Ishikawa (cell line): ENCODE results near the gene CDCP2.

ENCODE experiments used
- CEBPB ChIP-seq: IDR thresholded peaks from 2 replicates; pipeline ENCODE4 v1.6.1; 2012
- CREB1 ChIP-seq: IDR thresholded peaks from 2 replicates; pipeline ENCODE4 v1.6.1; 2012; ENCODE audit warnings: low read depth
- EGR1 ChIP-seq: IDR thresholded peaks from 2 replicates; pipeline ENCODE4 v1.6.1; 2012
- EP300 ChIP-seq: IDR thresholded peaks from 2 replicates; pipeline ENCODE4 v1.6.1; 2012; ENCODE audit warnings: borderline replicate concordance
- FOXM1 ChIP-seq: IDR thresholded peaks from 2 replicates; pipeline ENCODE4 v1.6.1; 2012; ENCODE audit warnings: low read depth, borderline replicate concordance
- NFIC ChIP-seq: IDR thresholded peaks from 2 replicates; pipeline ENCODE4 v1.6.1; 2012
- RAD21 ChIP-seq: IDR thresholded peaks from 2 replicates; pipeline ENCODE4 v1.6.1; 2012; ENCODE audit warnings: low read depth
- TAF1 ChIP-seq: IDR thresholded peaks from 2 replicates; pipeline ENCODE4 v1.6.1; 2012; ENCODE audit warnings: low read depth, mild to moderate bottlenecking
- TCF12 ChIP-seq: IDR thresholded peaks from 2 replicates; pipeline ENCODE4 v1.6.1; 2012; ENCODE audit warnings: low read depth
- YY1 ChIP-seq: IDR thresholded peaks from 2 replicates; pipeline ENCODE4 v1.6.1; 2012; ENCODE audit warnings: low read depth
- ZBTB7A ChIP-seq: IDR thresholded peaks from 2 replicates; pipeline ENCODE4 v1.6.1; 2012; ENCODE audit warnings: low read depth
- TF ChIP-seq, protein P1 (sequence below): IDR thresholded peaks from 2 replicates; pipeline ENCODE4 v1.6.1; 2012; ENCODE audit warnings: low read depth, mild to moderate bottlenecking
- TF ChIP-seq, protein P2 (sequence below): IDR thresholded peaks from 2 replicates; pipeline ENCODE4 v1.6.1; 2012

DNA sequence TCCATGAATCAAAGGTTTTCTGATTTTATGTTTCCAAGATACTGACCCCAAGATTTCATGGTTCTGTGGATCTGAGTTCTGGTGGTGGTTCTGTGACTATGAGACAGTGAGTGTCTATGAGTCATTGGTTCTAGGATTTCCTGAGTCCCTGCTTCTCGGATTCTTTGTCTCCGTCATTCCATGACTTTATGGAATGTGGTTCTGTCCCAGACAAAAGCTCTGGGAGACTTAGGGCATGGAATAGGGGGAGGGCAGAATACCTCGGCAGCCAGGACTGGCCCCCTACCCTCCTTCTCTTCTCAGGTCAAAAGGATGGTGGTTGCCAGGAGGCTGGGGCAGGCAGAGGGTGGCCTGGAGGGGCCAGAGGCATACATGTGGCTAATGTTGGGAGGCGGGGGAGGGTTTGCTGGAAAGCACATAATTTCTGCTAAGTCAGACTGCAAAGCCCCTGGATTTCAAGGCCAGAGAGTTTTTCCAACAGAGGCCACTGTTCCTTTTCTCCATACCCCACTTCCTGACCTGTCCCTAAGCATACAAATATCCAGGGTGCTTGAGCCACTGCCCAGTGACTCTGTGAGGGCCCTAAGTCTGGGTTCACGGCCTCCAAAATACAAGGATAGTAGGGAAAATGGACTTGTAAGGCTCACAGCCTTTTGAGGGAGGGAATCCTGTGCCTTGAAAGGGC is 17.2 kb downstream of the CDCP2 start:
- no peak for TF ChIP-seq EP300
- TF ChIP-seq RAD21, result no peak
- TF ChIP-seq CEBPB, result no peak
- TF ChIP-seq TCF12, result no peak
- TF ChIP-seq, protein P1, sequence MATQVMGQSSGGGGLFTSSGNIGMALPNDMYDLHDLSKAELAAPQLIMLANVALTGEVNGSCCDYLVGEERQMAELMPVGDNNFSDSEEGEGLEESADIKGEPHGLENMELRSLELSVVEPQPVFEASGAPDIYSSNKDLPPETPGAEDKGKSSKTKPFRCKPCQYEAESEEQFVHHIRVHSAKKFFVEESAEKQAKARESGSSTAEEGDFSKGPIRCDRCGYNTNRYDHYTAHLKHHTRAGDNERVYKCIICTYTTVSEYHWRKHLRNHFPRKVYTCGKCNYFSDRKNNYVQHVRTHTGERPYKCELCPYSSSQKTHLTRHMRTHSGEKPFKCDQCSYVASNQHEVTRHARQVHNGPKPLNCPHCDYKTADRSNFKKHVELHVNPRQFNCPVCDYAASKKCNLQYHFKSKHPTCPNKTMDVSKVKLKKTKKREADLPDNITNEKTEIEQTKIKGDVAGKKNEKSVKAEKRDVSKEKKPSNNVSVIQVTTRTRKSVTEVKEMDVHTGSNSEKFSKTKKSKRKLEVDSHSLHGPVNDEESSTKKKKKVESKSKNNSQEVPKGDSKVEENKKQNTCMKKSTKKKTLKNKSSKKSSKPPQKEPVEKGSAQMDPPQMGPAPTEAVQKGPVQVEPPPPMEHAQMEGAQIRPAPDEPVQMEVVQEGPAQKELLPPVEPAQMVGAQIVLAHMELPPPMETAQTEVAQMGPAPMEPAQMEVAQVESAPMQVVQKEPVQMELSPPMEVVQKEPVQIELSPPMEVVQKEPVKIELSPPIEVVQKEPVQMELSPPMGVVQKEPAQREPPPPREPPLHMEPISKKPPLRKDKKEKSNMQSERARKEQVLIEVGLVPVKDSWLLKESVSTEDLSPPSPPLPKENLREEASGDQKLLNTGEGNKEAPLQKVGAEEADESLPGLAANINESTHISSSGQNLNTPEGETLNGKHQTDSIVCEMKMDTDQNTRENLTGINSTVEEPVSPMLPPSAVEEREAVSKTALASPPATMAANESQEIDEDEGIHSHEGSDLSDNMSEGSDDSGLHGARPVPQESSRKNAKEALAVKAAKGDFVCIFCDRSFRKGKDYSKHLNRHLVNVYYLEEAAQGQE, result no peak
- TF ChIP-seq EGR1, result no peak
- no peak for TF ChIP-seq CREB1
- TF ChIP-seq YY1, result no peak
- TF ChIP-seq FOXM1, result no peak
- no peak for TF ChIP-seq TAF1
- TF ChIP-seq, protein P2, sequence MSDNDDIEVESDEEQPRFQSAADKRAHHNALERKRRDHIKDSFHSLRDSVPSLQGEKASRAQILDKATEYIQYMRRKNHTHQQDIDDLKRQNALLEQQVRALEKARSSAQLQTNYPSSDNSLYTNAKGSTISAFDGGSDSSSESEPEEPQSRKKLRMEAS, result no peak
- TF ChIP-seq ZBTB7A, result no peak
- no peak for TF ChIP-seq NFIC
